Liver (tissue), 3 donors: ENCODE data around the gene NBEA.

Experiments used
- SP1 ChIP-seq: IDR thresholded peaks from 2 replicates; pipeline ENCODE4 v1.6.1; 2018; ENCODE audit warnings: antibody characterized with exemption, mild to moderate bottlenecking
- TF ChIP-seq, protein P1 (sequence below): fragments of 150-350 bp; IDR thresholded peaks from 2 replicates; pipeline ENCODE4 v1.5.1; 2017; ENCODE audit warnings: improper control_type of control experiment, low read depth, low read length; ENCODE audit not compliant: missing input control
- TF ChIP-seq, protein P2 (sequence below): IDR thresholded peaks from 2 replicates; pipeline ENCODE4 v1.6.1; 2016; ENCODE audit warnings: antibody characterized with exemption
- donor health status: healthy.
- donor health status: healthy.

DNA sequence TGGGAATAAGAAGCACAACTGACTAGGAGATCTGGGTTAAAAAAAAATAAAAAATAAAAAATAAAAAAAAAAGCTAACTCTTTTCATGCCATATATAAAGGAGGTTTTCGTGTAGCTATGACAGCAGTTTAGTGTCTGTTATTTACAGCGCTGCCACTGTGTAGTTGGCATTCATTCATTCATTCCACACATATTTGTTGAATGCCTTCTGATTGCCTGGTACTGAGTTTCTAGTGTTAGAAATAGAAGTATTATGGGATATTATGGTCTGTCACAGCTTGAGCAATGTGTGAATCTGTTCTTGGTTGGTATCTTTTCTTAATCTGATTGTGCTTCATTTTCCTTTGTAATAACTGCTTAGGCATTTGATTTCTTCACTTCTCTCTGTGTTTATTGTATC lies 237.4 kb downstream of the NBEA start:
- TF ChIP-seq, protein P1, sequence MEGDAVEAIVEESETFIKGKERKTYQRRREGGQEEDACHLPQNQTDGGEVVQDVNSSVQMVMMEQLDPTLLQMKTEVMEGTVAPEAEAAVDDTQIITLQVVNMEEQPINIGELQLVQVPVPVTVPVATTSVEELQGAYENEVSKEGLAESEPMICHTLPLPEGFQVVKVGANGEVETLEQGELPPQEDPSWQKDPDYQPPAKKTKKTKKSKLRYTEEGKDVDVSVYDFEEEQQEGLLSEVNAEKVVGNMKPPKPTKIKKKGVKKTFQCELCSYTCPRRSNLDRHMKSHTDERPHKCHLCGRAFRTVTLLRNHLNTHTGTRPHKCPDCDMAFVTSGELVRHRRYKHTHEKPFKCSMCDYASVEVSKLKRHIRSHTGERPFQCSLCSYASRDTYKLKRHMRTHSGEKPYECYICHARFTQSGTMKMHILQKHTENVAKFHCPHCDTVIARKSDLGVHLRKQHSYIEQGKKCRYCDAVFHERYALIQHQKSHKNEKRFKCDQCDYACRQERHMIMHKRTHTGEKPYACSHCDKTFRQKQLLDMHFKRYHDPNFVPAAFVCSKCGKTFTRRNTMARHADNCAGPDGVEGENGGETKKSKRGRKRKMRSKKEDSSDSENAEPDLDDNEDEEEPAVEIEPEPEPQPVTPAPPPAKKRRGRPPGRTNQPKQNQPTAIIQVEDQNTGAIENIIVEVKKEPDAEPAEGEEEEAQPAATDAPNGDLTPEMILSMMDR = no peak
- TF ChIP-seq, protein P2, sequence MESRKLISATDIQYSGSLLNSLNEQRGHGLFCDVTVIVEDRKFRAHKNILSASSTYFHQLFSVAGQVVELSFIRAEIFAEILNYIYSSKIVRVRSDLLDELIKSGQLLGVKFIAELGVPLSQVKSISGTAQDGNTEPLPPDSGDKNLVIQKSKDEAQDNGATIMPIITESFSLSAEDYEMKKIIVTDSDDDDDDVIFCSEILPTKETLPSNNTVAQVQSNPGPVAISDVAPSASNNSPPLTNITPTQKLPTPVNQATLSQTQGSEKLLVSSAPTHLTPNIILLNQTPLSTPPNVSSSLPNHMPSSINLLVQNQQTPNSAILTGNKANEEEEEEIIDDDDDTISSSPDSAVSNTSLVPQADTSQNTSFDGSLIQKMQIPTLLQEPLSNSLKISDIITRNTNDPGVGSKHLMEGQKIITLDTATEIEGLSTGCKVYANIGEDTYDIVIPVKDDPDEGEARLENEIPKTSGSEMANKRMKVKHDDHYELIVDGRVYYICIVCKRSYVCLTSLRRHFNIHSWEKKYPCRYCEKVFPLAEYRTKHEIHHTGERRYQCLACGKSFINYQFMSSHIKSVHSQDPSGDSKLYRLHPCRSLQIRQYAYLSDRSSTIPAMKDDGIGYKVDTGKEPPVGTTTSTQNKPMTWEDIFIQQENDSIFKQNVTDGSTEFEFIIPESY = no peak
- no peak for TF ChIP-seq SP1
